Islet precursor cell (in vitro differentiated cells): ENCODE data around the gene HMCN1.

Source experiments
- DNase-seq: peaks from one replicate; pipeline ENCODE4 v3.0.0-alpha.2; 2018

The HMCN1 gene

GRCh38 chr1:185972096-185972850 is 238.1 kb downstream of the HMCN1 start:
- no peak for DNase-seq

GRCh38 chr1:185973645-185974044 is 239.5 kb downstream of the HMCN1 start:
- DNase-seq, result no peak

- DNase-seq, result no peak
Observed at GRCh38 chr1:185974367-185975170, 240.4 kb downstream of the HMCN1 start.

GRCh38 chr1:185980891-185981290 is 246.7 kb downstream of the HMCN1 start:
- no peak for DNase-seq

GRCh38 chr1:185984113-185984836 is 250.1 kb downstream of the HMCN1 start:
- DNase-seq, result no peak

- no peak for DNase-seq
Observed at GRCh38 chr1:185987611-185988321, 253.6 kb downstream of the HMCN1 start.

- DNase-seq, result no peak
Observed at GRCh38 chr1:185990565-185990964, 256.4 kb downstream of the HMCN1 start.

GRCh38 chr1:185991266-185991665 is 257.1 kb downstream of the HMCN1 start:
- DNase-seq, result no peak

GRCh38 chr1:185996211-185996610 is 262.0 kb downstream of the HMCN1 start:
- DNase-seq, result no peak

- DNase-seq, result no peak
Observed at GRCh38 chr1:185998391-185998790, 264.2 kb downstream of the HMCN1 start.

- DNase-seq, result no peak
Observed at GRCh38 chr1:186002406-186002805, 268.2 kb downstream of the HMCN1 start.

- no peak for DNase-seq
Observed at GRCh38 chr1:186009039-186009737, 275.0 kb downstream of the HMCN1 start.

- DNase-seq, result no peak
Observed at GRCh38 chr1:186014370-186015037, 280.3 kb downstream of the HMCN1 start.

- no peak for DNase-seq
Observed at GRCh38 chr1:186016856-186017255, 282.7 kb downstream of the HMCN1 start.

GRCh38 chr1:186022184-186022583 is 288.0 kb downstream of the HMCN1 start:
- DNase-seq, result no peak

- no peak for DNase-seq
Observed at GRCh38 chr1:186026946-186027345, 292.8 kb downstream of the HMCN1 start.

GRCh38 chr1:186027621-186028020 is 293.4 kb downstream of the HMCN1 start:
- DNase-seq, result no peak

GRCh38 chr1:186030453-186030852 is 296.3 kb downstream of the HMCN1 start:
- DNase-seq, result no peak

GRCh38 chr1:186033847-186034271 is 299.7 kb downstream of the HMCN1 start:
- DNase-seq, result no peak

GRCh38 chr1:186042230-186042629 is 308.0 kb downstream of the HMCN1 start:
- no peak for DNase-seq

- DNase-seq, result no peak
Observed at GRCh38 chr1:186043296-186043695, 309.1 kb downstream of the HMCN1 start.
